ENCODE measurements around the gene HIVEP3. TPM values are rescaled to one million over a fixed set of nuclear protein-coding genes. Genes with fewer than 3 reads are reported as not detected.

Gene HIVEP3
- total RNA-seq, 1 experiment from 2014 or later = 1.2 TPM

DNA sequence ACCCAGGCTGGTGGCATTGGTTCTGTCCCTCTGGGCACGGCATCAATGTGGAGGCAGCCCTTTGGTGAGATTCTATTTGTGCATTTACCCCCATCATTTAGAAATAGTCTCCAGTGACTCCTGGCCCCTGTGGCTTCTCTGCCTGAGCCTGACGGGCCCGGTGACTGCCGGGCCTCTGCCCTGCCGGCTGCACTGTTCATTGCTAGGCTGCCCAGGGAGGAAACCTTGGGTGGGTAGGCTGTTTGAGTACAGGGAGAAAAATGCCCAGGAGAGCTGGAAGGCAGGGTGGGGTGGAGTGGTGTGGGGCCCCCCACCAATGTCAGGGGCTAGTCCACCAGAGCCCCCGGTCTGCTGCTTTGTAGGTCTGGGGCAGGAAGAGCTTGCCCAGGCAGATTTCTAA, 410.9 kb downstream of the HIVEP3 start:
- no TSS peak for BruUV-seq (replicated peaks)
- no peaks in the 10 kb centered on the region for H3K9me3 Mint-ChIP-seq (ENCODE audit: unreplicated experiment)
- ChIA-PET POLR2A (interaction anchor here (0.6 kb wide), 1 partner anchor 663 kb away, joined by 4 read pairs; no protein-coding TSS in a partner anchor), CTCF (interaction anchor here (0.9 kb wide), 1 partner anchor 228 kb away, joined by 3 read pairs; no protein-coding TSS in a partner anchor)
- H3K27ac Mint-ChIP-seq (ENCODE audit: low read depth, unreplicated experiment) = no peak overlapping the region
- H3K27me3 Mint-ChIP-seq (ENCODE audit: insufficient read depth, unreplicated experiment) = no peaks in the 10 kb centered on the region
- intact Hi-C loops (cut with micrococcal nuclease) = no loop called here
- no peak for TF ChIP-seq CTCF (IDR thresholded peaks at IDR 0.05; ENCODE audit: unreplicated experiment)
- H3K4me1 Mint-ChIP-seq (ENCODE audit: insufficient read depth, unreplicated experiment) = peaks cover 16% of the 10 kb centered on the region
- no peak for DNase-seq (ENCODE audit: unreplicated experiment)
- H3K36me3 Mint-ChIP-seq (ENCODE audit: insufficient read depth, unreplicated experiment) = peaks cover 13% of the 10 kb centered on the region
- H3K4me3 Mint-ChIP-seq (ENCODE audit: unreplicated experiment) = no peak overlapping the region

GRCh38 chr1:41507110-41507720, 411.5 kb downstream of the HIVEP3 start:
- Mint-ChIP-seq H3K36me3 (ENCODE audit: insufficient read depth, unreplicated experiment) (peaks cover 13% of the 10 kb centered on the region), H3K4me1 (ENCODE audit: insufficient read depth, unreplicated experiment) (peaks cover 16% of the 10 kb centered on the region), H3K4me3 (ENCODE audit: unreplicated experiment) (no peak overlapping the region), H3K9me3 (ENCODE audit: unreplicated experiment) (no peaks in the 10 kb centered on the region), H3K27me3 (ENCODE audit: insufficient read depth, unreplicated experiment) (no peaks in the 10 kb centered on the region), H3K27ac (ENCODE audit: low read depth, unreplicated experiment) (no peak overlapping the region)
- ChIA-PET POLR2A (no interaction called here), CTCF (interaction anchor here (0.7 to 0.9 kb wide), 2 partner anchors 8 to 227 kb away, joined by 3 read pairs; no protein-coding TSS in a partner anchor)
- DNase-seq (ENCODE audit: unreplicated experiment) = no peak
- no peak for TF ChIP-seq CTCF (IDR thresholded peaks at IDR 0.05; ENCODE audit: unreplicated experiment)
- intact Hi-C loops (cut with micrococcal nuclease) = no loop called here
- BruUV-seq (replicated peaks) = no TSS peak

DNA sequence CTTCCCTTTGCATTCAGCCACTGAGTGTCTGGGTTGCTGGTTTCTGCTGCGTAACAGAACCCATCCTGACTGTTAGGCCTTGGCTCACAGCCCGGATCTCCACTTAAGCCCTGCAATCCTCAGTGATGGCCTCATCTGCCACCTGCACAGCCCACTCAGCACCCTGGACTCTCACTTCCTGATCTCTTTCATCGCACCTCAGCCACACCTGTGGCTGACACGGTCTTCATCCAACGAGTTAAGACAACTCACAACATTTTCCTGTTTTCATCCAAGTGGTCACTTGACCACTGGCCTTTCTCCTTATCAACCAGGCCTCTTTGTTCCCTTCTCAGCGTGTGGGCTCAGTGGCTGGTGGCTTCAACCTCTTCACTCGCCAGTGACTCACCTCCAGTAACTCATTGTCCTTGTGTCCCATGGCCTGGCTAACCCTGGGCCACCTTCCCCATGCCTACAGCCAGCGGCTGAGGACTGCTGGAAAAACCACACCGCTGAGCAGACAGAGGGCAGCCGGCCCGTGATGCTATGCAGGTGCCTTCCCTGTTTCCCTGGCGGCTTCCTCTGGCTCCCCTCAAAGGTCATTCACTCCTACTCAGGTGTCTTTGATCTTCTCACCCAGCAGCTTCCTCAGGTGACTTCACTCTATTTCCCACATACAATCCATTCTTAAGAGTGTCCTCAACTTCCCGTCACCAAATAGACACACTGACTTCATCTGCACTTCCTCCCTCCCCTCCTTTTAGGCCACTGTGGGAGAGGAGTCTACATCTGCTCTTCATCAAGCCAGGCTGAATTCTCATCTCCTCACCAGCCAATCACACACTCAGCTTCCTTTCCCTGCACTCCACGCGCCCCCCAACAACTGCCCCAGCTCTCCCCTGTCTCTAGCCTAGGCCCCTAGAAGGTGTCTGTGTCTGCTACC, 414.3 kb downstream of the HIVEP3 start:
- Mint-ChIP-seq H3K4me3 (ENCODE audit: unreplicated experiment) (no peak overlapping the region), H3K27ac (ENCODE audit: low read depth, unreplicated experiment) (peak overlapping the region; percentile 75), H3K36me3 (ENCODE audit: insufficient read depth, unreplicated experiment) (peaks cover 6% of the 10 kb centered on the region), H3K9me3 (ENCODE audit: unreplicated experiment) (no peaks in the 10 kb centered on the region), H3K4me1 (ENCODE audit: insufficient read depth, unreplicated experiment) (peaks cover 30% of the 10 kb centered on the region), H3K27me3 (ENCODE audit: insufficient read depth, unreplicated experiment) (no peaks in the 10 kb centered on the region)
- no TSS peak for BruUV-seq (replicated peaks)
- peak; percentile 70 for DNase-seq (ENCODE audit: unreplicated experiment)
- TF ChIP-seq CTCF (IDR thresholded peaks at IDR 0.05; ENCODE audit: unreplicated experiment) = no peak
- intact Hi-C loops (cut with micrococcal nuclease) = no loop called here
- CTCF ChIA-PET = interaction anchor here (0.8 to 2.1 kb wide), 2 partner anchors 11 to 14 kb away, joined by 3 to 9 read pairs; no protein-coding TSS in a partner anchor
- POLR2A ChIA-PET = no interaction called here

DNA sequence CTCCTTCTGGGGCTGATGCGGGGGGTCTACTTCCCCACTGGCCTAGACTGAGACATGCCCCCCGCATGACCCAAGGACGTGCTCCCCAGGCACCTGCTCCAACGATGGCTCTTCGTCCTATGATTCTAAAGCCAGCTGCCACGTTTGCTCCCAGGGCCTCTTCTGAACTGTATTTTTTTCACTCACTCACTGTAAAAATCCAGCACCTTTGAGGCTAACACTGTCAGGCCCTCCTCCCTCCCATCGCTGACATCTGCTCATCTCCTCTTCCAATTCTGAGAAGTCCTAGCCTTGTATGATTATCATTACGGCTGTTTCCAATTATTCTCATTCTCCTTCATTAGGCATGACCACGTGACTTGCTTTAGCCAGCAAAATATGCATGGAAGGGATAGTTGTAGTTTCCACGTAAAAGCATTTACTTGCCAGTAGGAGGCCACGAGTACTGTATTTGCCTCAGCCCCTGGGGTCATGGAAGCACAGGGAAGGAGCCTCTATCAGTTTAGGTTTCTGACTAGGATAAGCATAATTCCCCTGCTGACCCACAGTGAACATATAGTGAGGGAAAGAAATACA, 415.1 kb downstream of the HIVEP3 start:
- no peaks in the 10 kb centered on the region for H3K9me3 Mint-ChIP-seq (ENCODE audit: unreplicated experiment)
- H3K36me3 Mint-ChIP-seq (ENCODE audit: insufficient read depth, unreplicated experiment) = peaks cover 6% of the 10 kb centered on the region
- intact Hi-C loops (cut with micrococcal nuclease) = no loop called here
- CTCF ChIA-PET = interaction anchor here (0.8 to 2.1 kb wide), 2 partner anchors 12 to 15 kb away, joined by 3 to 9 read pairs; no protein-coding TSS in a partner anchor
- no peak for DNase-seq (ENCODE audit: unreplicated experiment)
- POLR2A ChIA-PET = no interaction called here
- TF ChIP-seq CTCF (IDR thresholded peaks at IDR 0.05; ENCODE audit: unreplicated experiment) = no peak
- peaks cover 38% of the 10 kb centered on the region for H3K4me1 Mint-ChIP-seq (ENCODE audit: insufficient read depth, unreplicated experiment)
- H3K27ac Mint-ChIP-seq (ENCODE audit: low read depth, unreplicated experiment) = peak overlapping the region; percentile 75
- no peaks in the 10 kb centered on the region for H3K27me3 Mint-ChIP-seq (ENCODE audit: insufficient read depth, unreplicated experiment)
- no peak overlapping the region for H3K4me3 Mint-ChIP-seq (ENCODE audit: unreplicated experiment)
- no TSS peak for BruUV-seq (replicated peaks)

Measured in MCF 10A (cell line).